ENCODE measurements around the gene CCNY.

DNA sequence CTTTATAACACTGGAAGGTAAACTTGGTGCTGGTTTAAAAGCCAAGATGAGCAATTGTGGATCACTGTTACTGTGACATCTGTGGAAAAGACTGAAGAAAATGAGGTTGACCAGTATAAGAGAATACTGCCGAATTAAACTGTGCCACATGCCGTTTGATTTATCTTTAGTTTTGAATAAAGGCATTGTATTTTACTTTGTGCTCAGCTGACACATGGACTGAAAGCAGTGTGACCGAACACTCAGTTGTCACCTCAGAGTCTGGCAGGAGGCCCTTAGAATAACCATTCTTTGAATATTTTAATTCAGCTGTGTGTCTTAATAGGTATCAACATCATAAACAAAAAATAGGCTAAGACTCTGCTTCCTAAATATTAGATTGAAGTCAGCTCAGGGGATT lies 135.1 kb downstream of the CCNY start:
- TF ChIP-seq, protein P1, sequence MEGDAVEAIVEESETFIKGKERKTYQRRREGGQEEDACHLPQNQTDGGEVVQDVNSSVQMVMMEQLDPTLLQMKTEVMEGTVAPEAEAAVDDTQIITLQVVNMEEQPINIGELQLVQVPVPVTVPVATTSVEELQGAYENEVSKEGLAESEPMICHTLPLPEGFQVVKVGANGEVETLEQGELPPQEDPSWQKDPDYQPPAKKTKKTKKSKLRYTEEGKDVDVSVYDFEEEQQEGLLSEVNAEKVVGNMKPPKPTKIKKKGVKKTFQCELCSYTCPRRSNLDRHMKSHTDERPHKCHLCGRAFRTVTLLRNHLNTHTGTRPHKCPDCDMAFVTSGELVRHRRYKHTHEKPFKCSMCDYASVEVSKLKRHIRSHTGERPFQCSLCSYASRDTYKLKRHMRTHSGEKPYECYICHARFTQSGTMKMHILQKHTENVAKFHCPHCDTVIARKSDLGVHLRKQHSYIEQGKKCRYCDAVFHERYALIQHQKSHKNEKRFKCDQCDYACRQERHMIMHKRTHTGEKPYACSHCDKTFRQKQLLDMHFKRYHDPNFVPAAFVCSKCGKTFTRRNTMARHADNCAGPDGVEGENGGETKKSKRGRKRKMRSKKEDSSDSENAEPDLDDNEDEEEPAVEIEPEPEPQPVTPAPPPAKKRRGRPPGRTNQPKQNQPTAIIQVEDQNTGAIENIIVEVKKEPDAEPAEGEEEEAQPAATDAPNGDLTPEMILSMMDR (IDR thresholded peaks at IDR 0.05), result no peak
- no peak for TF ChIP-seq POLR2A (IDR thresholded peaks at IDR 0.05)

All from Peyer's patch (tissue), 4 donors.